DND-41 (cell line): ENCODE measurements around the gene PTTG2.

Experiments
- CTCF ChIP-seq: IDR thresholded peaks from 2 replicates; pipeline ENCODE4 v1.5.1; 2012; ENCODE audit warnings: borderline replicate concordance, low read length, moderate library complexity, mild to moderate bottlenecking; ENCODE audit not compliant: poor library complexity, severe bottlenecking; ENCODE audit errors: extremely low read depth
- EZH2 ChIP-seq: IDR thresholded peaks from 3 replicates; pipeline ENCODE4 v1.6.1; 2012; ENCODE audit warnings: borderline replicate concordance, low read depth, mild to moderate bottlenecking, moderate library complexity, low read length, inconsistent platforms; ENCODE audit not compliant: severe bottlenecking

- TF ChIP-seq CTCF, result no peak
- no peak for TF ChIP-seq EZH2
Measured at GRCh38 chr4:37998226-37998625, 38.0 kb downstream of the PTTG2 start.
